Glutamatergic neuron (in vitro differentiated cells): ENCODE results near the gene KCNK5. TPM values are rescaled to one million over a fixed set of nuclear protein-coding genes. Genes with fewer than 3 reads are reported as not detected.

ENCODE experiments used
- DNase-seq: peaks from one replicate; pipeline ENCODE4 v3.0.0; 2022
- H3K27ac Mint-ChIP-seq: one replicate; pipeline ENCODE4 v1.8.0; 2020; ENCODE audit warnings: mild to moderate bottlenecking, mixed read lengths, inconsistent platforms; ENCODE audit not compliant: unreplicated experiment
- H3K27me3 Mint-ChIP-seq: one replicate; pipeline ENCODE4 v1.8.0; 2020; ENCODE audit warnings: mild to moderate bottlenecking, moderate library complexity, mixed read lengths, inconsistent platforms; ENCODE audit not compliant: unreplicated experiment
- H3K36me3 Mint-ChIP-seq: one replicate; pipeline ENCODE4 v1.8.0; 2020; ENCODE audit warnings: mild to moderate bottlenecking, mixed read lengths, inconsistent platforms; ENCODE audit not compliant: unreplicated experiment
- H3K4me1 Mint-ChIP-seq: one replicate; pipeline ENCODE4 v1.8.0; 2020; ENCODE audit warnings: mild to moderate bottlenecking, low read depth, mixed read lengths, inconsistent platforms; ENCODE audit not compliant: unreplicated experiment
- H3K4me3 Mint-ChIP-seq: one replicate; pipeline ENCODE4 v1.8.0; 2020; ENCODE audit warnings: mild to moderate bottlenecking, mixed read lengths, inconsistent platforms; ENCODE audit not compliant: unreplicated experiment
- H3K9me3 Mint-ChIP-seq: one replicate; pipeline ENCODE4 v1.8.0; 2020; ENCODE audit warnings: mild to moderate bottlenecking, moderate library complexity, mixed read lengths, inconsistent platforms; ENCODE audit not compliant: unreplicated experiment
- total RNA-seq: library from RNA; stranded (reverse); fragmentation: NEBNext Ultra II Directional; extraction: Animal tissue kit (Norgen Biotek cat#: 25700); gene quantifications from one replicate; pipeline ENCODE4 v1.2.1, GENCODE V29; 2021; ENCODE audit not compliant: unreplicated experiment
- TF ChIP-seq, protein P1 (sequence below): fragments of 200-600 bp; sonication (generic); IDR thresholded peaks from one replicate; pipeline ENCODE4 v1.5.0; 2021; ENCODE audit not compliant: partially characterized antibody, unreplicated experiment

The KCNK5 gene
- total RNA-seq, 1 donor from 2014 or later, result 0.71 TPM

DNA sequence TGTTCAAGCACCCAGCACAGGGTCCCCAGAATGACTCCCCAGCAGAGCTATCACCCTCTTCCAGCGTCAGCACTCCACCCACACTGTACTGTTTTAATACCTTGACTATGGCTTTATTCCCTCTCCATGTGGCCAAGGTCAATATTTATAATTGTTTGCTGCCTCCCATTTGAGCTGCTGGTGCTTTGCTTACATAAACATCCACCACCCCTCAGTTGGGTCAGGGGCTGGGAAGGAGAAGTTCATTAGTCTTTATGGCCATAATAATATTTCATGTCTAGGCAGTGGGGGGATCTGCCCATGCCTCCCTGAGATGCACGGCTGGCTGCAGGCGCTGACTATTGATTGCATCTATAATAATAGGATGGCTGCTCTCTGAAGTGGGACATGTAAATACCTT, 72.5 kb downstream of the KCNK5 start:
- TF ChIP-seq, protein P1, sequence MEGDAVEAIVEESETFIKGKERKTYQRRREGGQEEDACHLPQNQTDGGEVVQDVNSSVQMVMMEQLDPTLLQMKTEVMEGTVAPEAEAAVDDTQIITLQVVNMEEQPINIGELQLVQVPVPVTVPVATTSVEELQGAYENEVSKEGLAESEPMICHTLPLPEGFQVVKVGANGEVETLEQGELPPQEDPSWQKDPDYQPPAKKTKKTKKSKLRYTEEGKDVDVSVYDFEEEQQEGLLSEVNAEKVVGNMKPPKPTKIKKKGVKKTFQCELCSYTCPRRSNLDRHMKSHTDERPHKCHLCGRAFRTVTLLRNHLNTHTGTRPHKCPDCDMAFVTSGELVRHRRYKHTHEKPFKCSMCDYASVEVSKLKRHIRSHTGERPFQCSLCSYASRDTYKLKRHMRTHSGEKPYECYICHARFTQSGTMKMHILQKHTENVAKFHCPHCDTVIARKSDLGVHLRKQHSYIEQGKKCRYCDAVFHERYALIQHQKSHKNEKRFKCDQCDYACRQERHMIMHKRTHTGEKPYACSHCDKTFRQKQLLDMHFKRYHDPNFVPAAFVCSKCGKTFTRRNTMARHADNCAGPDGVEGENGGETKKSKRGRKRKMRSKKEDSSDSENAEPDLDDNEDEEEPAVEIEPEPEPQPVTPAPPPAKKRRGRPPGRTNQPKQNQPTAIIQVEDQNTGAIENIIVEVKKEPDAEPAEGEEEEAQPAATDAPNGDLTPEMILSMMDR, result no peak
- Mint-ChIP-seq H3K36me3 (no peaks in the 10 kb centered on the region), H3K27ac (no peak overlapping the region), H3K9me3 (no peaks in the 10 kb centered on the region), H3K27me3 (peaks cover 3% of the 10 kb centered on the region), H3K4me1 (peaks cover 4% of the 10 kb centered on the region), H3K4me3 (no peak overlapping the region)
- DNase-seq, result no peak

DNA sequence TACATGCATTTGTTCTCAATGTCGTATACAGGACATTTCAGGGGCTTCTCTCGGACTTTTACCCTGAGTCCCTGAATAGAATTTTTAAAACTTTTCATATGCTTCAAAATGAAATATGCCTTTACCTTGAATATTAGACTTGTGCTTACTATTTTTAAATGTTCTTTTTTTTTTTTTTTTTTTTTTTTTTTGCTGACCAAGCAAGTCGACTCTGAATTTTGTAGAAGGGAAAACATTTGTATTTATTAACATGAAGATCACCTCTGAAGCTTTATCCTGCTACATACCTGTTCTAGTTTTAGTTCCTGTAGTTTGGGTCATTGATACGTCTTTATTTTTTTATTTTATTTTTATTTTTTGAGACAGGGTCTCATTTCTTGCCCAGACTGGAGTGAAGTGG, 74.6 kb downstream of the KCNK5 start:
- Mint-ChIP-seq H3K9me3 (no peaks in the 10 kb centered on the region), H3K4me3 (no peak overlapping the region), H3K36me3 (no peaks in the 10 kb centered on the region), H3K27ac (no peak overlapping the region), H3K4me1 (peaks cover 4% of the 10 kb centered on the region), H3K27me3 (peaks cover 2% of the 10 kb centered on the region)
- TF ChIP-seq, protein P1, result no peak
- DNase-seq, result no peak

DNA sequence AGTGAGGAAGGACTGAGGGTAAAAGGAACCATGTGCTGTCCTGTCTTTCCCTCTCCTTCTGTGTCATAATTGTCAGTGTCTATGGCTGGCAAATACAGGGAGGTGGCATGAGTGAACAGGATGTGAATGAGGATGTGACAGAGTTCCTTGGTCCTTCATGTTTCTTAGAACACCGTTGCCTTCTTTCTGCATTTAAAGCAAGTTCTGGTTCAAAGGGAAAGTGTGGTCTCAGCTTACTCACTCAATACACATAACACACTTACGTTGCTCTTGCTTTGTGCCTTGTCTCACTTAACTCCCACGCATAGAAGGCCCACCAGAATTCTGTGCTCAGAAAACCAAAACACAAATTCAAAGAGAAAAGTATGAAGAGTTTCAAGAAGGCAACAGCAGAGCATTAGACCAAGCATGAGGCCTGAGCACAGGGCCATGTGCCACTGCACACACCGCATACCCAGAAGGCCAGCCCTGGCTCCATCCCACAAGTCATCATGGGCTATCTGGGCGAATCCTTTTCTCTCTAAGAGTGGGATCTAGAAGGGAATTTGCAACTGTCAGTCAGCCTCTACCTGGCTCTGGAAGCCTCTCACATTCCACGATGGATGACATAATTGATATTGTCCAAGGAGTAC, 75.4 kb downstream of the KCNK5 start:
- Mint-ChIP-seq H3K4me1 (peaks cover 4% of the 10 kb centered on the region), H3K27ac (no peak overlapping the region), H3K4me3 (no peak overlapping the region), H3K36me3 (no peaks in the 10 kb centered on the region), H3K27me3 (peaks cover 2% of the 10 kb centered on the region), H3K9me3 (no peaks in the 10 kb centered on the region)
- TF ChIP-seq, protein P1, result no peak
- no peak for DNase-seq

DNA sequence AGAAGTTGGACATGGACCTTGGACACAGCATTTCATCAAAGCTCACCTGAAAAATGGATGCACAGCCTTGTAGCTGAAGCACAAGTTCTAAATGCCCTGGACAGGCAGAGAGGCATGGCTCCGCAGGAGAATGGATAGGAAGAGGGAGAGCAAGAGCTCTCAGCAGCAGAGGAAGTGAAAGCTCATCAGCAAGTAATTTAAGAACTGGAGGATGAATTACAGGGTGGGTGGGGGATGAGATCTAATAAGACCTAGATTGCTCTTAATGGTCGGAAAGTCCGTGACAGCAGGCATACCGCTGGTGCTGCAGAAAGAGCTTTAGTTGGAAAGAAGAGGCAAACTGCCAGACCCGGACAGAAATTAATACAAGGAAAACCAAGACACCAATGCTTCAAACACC, 77.0 kb downstream of the KCNK5 start:
- H3K27me3 Mint-ChIP-seq, result peaks cover 2% of the 10 kb centered on the region
- peaks cover 4% of the 10 kb centered on the region for H3K4me1 Mint-ChIP-seq
- no peak overlapping the region for H3K4me3 Mint-ChIP-seq
- H3K9me3 Mint-ChIP-seq, result no peaks in the 10 kb centered on the region
- no peaks in the 10 kb centered on the region for H3K36me3 Mint-ChIP-seq
- H3K27ac Mint-ChIP-seq, result no peak overlapping the region
- TF ChIP-seq, protein P1, result no peak
- no peak for DNase-seq

DNA sequence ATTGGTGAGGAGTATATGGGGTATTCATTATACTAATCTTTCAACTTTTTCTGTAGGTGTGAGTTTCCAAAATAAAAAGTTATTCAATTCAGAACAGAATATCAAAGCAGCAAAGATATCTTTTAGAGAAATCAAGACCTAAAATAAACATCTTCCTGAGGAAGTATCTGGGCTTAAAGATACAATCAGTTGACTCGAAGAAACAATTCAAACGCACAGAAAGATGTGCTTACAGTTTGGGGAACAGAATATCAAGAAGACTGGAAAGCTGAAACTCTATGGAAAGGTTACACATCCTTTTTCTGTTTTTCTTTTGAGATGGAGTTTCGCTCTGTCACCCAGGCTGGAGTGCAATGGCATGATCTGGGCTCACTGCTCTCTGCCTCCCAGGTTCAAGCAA, 78.1 kb downstream of the KCNK5 start:
- Mint-ChIP-seq H3K9me3 (no peaks in the 10 kb centered on the region), H3K36me3 (no peaks in the 10 kb centered on the region), H3K4me3 (no peak overlapping the region), H3K4me1 (peaks cover 4% of the 10 kb centered on the region), H3K27ac (no peak overlapping the region), H3K27me3 (peaks cover 2% of the 10 kb centered on the region)
- no peak for DNase-seq
- TF ChIP-seq, protein P1, result no peak
